ENCODE measurements around the gene B3GNT8.

The B3GNT8 gene

GRCh38 chr19:41415154-41415571, 12.0 kb downstream of the B3GNT8 start:
- H3K27me3 ChIP-seq (ENCODE audit: low read depth, low read length), result no peaks in the 10 kb centered on the region
- H3K4me2 ChIP-seq (ENCODE audit: low read length), result no peak overlapping the region
- TF ChIP-seq EZH2phosphoT487 (IDR thresholded peaks at IDR 0.05; ENCODE audit: low read depth), result no peak
- no peak for TF ChIP-seq CTCF (IDR thresholded peaks at IDR 0.05; ENCODE audit: low read depth, low read length)
- peaks cover 10% of the 10 kb centered on the region for H3K36me3 ChIP-seq (replicated peaks; ENCODE audit: low read depth, low read length)
- H3K4me3 ChIP-seq (ENCODE audit: low read length), result no peak overlapping the region
- no peak overlapping the region for H3K9ac ChIP-seq (ENCODE audit: low read length)
- no peak overlapping the region for H3K27ac ChIP-seq (ENCODE audit: low read length)
- no peaks in the 10 kb centered on the region for H3K4me1 ChIP-seq (ENCODE audit: low read length)
- no peaks in the 10 kb centered on the region for H4K20me1 ChIP-seq (ENCODE audit: insufficient read depth, low read length)
- no peaks in the 10 kb centered on the region for H3K9me3 ChIP-seq (ENCODE audit: insufficient read depth, low read length)
- H2AFZ ChIP-seq (ENCODE audit: low read depth, low read length), result no peak overlapping the region
- H3K79me2 ChIP-seq (ENCODE audit: low read length), result no peaks in the 10 kb centered on the region

GRCh38 chr19:41414461-41414860, 12.7 kb downstream of the B3GNT8 start:
- Histone ChIP-seq H3K27ac (ENCODE audit: low read length) (no peak overlapping the region), H3K9me3 (ENCODE audit: insufficient read depth, low read length) (no peaks in the 10 kb centered on the region), H3K79me2 (ENCODE audit: low read length) (no peaks in the 10 kb centered on the region), H3K4me3 (ENCODE audit: low read length) (no peak overlapping the region), H4K20me1 (ENCODE audit: insufficient read depth, low read length) (0 out of 2 replicates have a peak, but pooled peaks cover 3% of the 10 kb centered on the region), H2AFZ (ENCODE audit: low read depth, low read length) (no peak overlapping the region), H3K4me1 (ENCODE audit: low read length) (no peaks in the 10 kb centered on the region), H3K4me2 (ENCODE audit: low read length) (no peak overlapping the region), H3K9ac (ENCODE audit: low read length) (no peak overlapping the region), H3K36me3 (replicated peaks; ENCODE audit: low read depth, low read length) (peaks cover 7% of the 10 kb centered on the region), H3K27me3 (ENCODE audit: low read depth, low read length) (no peaks in the 10 kb centered on the region)
- TF ChIP-seq CTCF (IDR thresholded peaks at IDR 0.05; ENCODE audit: low read depth, low read length) (no peak), EZH2phosphoT487 (IDR thresholded peaks at IDR 0.05; ENCODE audit: low read depth) (no peak)

GRCh38 chr19:41413947-41414346, 13.2 kb downstream of the B3GNT8 start:
- no peak overlapping the region for H3K27ac ChIP-seq (ENCODE audit: low read length)
- H3K79me2 ChIP-seq (ENCODE audit: low read length), result no peaks in the 10 kb centered on the region
- 0 out of 2 replicates have a peak, but pooled peaks cover 3% of the 10 kb centered on the region for H4K20me1 ChIP-seq (ENCODE audit: insufficient read depth, low read length)
- no peak overlapping the region for H3K9ac ChIP-seq (ENCODE audit: low read length)
- no peaks in the 10 kb centered on the region for H3K9me3 ChIP-seq (ENCODE audit: insufficient read depth, low read length)
- TF ChIP-seq EZH2phosphoT487 (IDR thresholded peaks at IDR 0.05; ENCODE audit: low read depth), result no peak
- TF ChIP-seq CTCF (IDR thresholded peaks at IDR 0.05; ENCODE audit: low read depth, low read length), result no peak
- H3K27me3 ChIP-seq (ENCODE audit: low read depth, low read length), result no peaks in the 10 kb centered on the region
- H2AFZ ChIP-seq (ENCODE audit: low read depth, low read length), result no peak overlapping the region
- H3K4me1 ChIP-seq (ENCODE audit: low read length), result no peaks in the 10 kb centered on the region
- no peak overlapping the region for H3K4me3 ChIP-seq (ENCODE audit: low read length)
- H3K36me3 ChIP-seq (replicated peaks; ENCODE audit: low read depth, low read length), result peaks cover 7% of the 10 kb centered on the region
- H3K4me2 ChIP-seq (ENCODE audit: low read length), result no peak overlapping the region

GRCh38 chr19:41412953-41413352, 14.2 kb downstream of the B3GNT8 start:
- H3K79me2 ChIP-seq (ENCODE audit: low read length), result no peaks in the 10 kb centered on the region
- H3K9ac ChIP-seq (ENCODE audit: low read length), result no peak overlapping the region
- H4K20me1 ChIP-seq (ENCODE audit: insufficient read depth, low read length), result peaks cover 3% of the 10 kb centered on the region; the same call in 1 of the 2 replicates
- TF ChIP-seq CTCF (IDR thresholded peaks at IDR 0.05; ENCODE audit: low read depth, low read length) (no peak), EZH2phosphoT487 (IDR thresholded peaks at IDR 0.05; ENCODE audit: low read depth) (no peak)
- H3K27me3 ChIP-seq (ENCODE audit: low read depth, low read length), result no peaks in the 10 kb centered on the region
- no peaks in the 10 kb centered on the region for H3K9me3 ChIP-seq (ENCODE audit: insufficient read depth, low read length)
- H3K36me3 ChIP-seq (replicated peaks; ENCODE audit: low read depth, low read length), result peaks cover 7% of the 10 kb centered on the region
- H3K4me2 ChIP-seq (ENCODE audit: low read length), result no peak overlapping the region
- no peaks in the 10 kb centered on the region for H3K4me1 ChIP-seq (ENCODE audit: low read length)
- no peak overlapping the region for H2AFZ ChIP-seq (ENCODE audit: low read depth, low read length)
- H3K27ac ChIP-seq (ENCODE audit: low read length), result no peak overlapping the region
- H3K4me3 ChIP-seq (ENCODE audit: low read length), result no peak overlapping the region

Data from OCI-LY3 (cell line).